Keratinocyte (primary cell): ENCODE measurements around the gene CER1. TPM values are rescaled to one million over a fixed set of nuclear protein-coding genes. Genes with fewer than 3 reads are reported as not detected.

Experiments used
- DNase-seq: peaks from one replicate; pipeline ENCODE4 v3.0.0-alpha.2; 2011; ENCODE audit warnings: low read depth, missing footprints, low spot score
- FAIRE-seq: peaks from 2 replicates; lab custom pipeline; 2011; peaks lifted over from hg19 to GRCh38; lab: Jason Lieb, UNC
- H2AFZ ChIP-seq: 2 replicates; pipeline ENCODE4 v1.6.0; 2012; ENCODE audit warnings: low read length, control low read depth, inconsistent platforms; ENCODE audit not compliant: control insufficient read depth
- H3K27ac ChIP-seq: 2 replicates; pipeline ENCODE4 v1.5.1; 2011; ENCODE audit warnings: low read length; ENCODE audit not compliant: control insufficient read depth, insufficient read depth
- H3K27me3 ChIP-seq: 3 replicates; pipeline ENCODE4 v1.6.0; 2011; ENCODE audit warnings: low read length; ENCODE audit not compliant: control insufficient read depth, insufficient read depth; ENCODE audit errors: extremely low read depth
- H3K36me3 ChIP-seq, 2 experiments: 2 replicates in 1 of 2; 3 replicates in 1 of 2; pipeline ENCODE4 v1.5.1; 2011; ENCODE audit warnings: low read length in 2 of 2, mild to moderate bottlenecking in 1 of 2; ENCODE audit not compliant: control insufficient read depth in 2 of 2, insufficient read depth in 2 of 2; ENCODE audit errors: extremely low read depth in 1 of 2
- H3K4me1 ChIP-seq: 3 replicates; pipeline ENCODE4 v1.5.1; 2011; ENCODE audit warnings: low read length; ENCODE audit not compliant: control insufficient read depth, insufficient read depth; ENCODE audit errors: extremely low read depth
- H3K4me2 ChIP-seq: 3 replicates; pipeline ENCODE4 v1.6.0; 2011; ENCODE audit warnings: low read depth, low read length; ENCODE audit not compliant: control insufficient read depth, insufficient read depth; ENCODE audit errors: extremely low read depth
- H3K4me3 ChIP-seq, 3 experiments: fragments of 200-600 bp in 1 of 3; sonication (generic) in 1 of 3; 2 replicates in 2 of 3; 3 replicates in 1 of 3; pipeline ENCODE4 v1.5.1; 2011 to 2016; ENCODE audit warnings: low read length in 3 of 3, mild to moderate bottlenecking in 3 of 3, control low read depth in 2 of 3, inconsistent platforms in 1 of 3, low read depth in 1 of 3, mixed read lengths in 1 of 3, mixed run types in 1 of 3, moderate library complexity in 1 of 3; ENCODE audit not compliant: control insufficient read depth in 2 of 3, insufficient read depth in 2 of 3; ENCODE audit errors: extremely low read depth in 1 of 3
- H3K79me2 ChIP-seq: 2 replicates; pipeline ENCODE4 v1.6.0; 2012; ENCODE audit warnings: low read length; ENCODE audit not compliant: control insufficient read depth, insufficient read depth
- H3K9ac ChIP-seq: 3 replicates; pipeline ENCODE4 v1.6.0; 2011; ENCODE audit warnings: low read length; ENCODE audit not compliant: control insufficient read depth, insufficient read depth; ENCODE audit errors: extremely low read depth
- H3K9me1 ChIP-seq: 3 replicates; pipeline ENCODE4 v1.6.0; 2011; ENCODE audit warnings: low read length; ENCODE audit not compliant: control insufficient read depth, insufficient read depth; ENCODE audit errors: extremely low read depth
- H3K9me3 ChIP-seq: 2 replicates; pipeline ENCODE4 v1.5.1; 2012; ENCODE audit warnings: low read depth, low read length; ENCODE audit not compliant: control insufficient read depth
- H4K20me1 ChIP-seq: 3 replicates; pipeline ENCODE4 v1.6.0; 2011; ENCODE audit warnings: low read length; ENCODE audit not compliant: control insufficient read depth, insufficient read depth; ENCODE audit errors: extremely low read depth
- EZH2 ChIP-seq: IDR thresholded peaks from one replicate; pipeline ENCODE4 v1.6.1; 2012; ENCODE audit warnings: inconsistent platforms, mild to moderate bottlenecking, low read length, moderate library complexity
- dilution Hi-C: fragments of 300-500 bp; cut with MboI; formaldehyde crosslinking; loops from one replicate; pipeline ENCODE4 v1.7.0; 2020; ENCODE audit warnings: low sequenced_read_pairs; ENCODE audit not compliant: extremely low pct_ligation_motif_present
- polyA plus RNA-seq, 5 experiments: library from polyadenylated mRNA; depleted of rRNA in 3 of 5; stranded (reverse) in 3 of 5; stranded (forward) in 1 of 5; unstranded in 1 of 5; fragments of >200 nt; gene quantifications; 1 replicate in 1 of 5; 2 replicates in 3 of 5; 3 replicates in 1 of 5; pipeline versions ENCODE4 v1.2.1 to v1.2.3, GENCODE V29; 2011 to 2012; ENCODE audit warnings: missing spikeins in 2 of 5, low read depth in 1 of 5, low replicate concordance in 1 of 5
- TF ChIP-seq, protein P1 (sequence below), 3 experiments: IDR thresholded peaks in 1 of 3; conservative IDR thresholded peaks in 1 of 3; optimal IDR thresholded peaks in 1 of 3; 2 replicates in 2 of 3; 3 replicates in 1 of 3; pipeline versions ENCODE3 to v1.5.1; 2011; ENCODE audit warnings: low read length in 3 of 3, mild to moderate bottlenecking in 3 of 3, moderate library complexity in 2 of 3, control low read depth in 1 of 3, inconsistent platforms in 1 of 3; ENCODE audit not compliant: insufficient read depth in 2 of 3; ENCODE audit errors: extremely low read depth in 1 of 3

Gene CER1
- polyA plus RNA-seq, 1 donor (not counting 4 experiments of a cell fraction or from before 2014, with no cell fraction given): not detected

DNA sequence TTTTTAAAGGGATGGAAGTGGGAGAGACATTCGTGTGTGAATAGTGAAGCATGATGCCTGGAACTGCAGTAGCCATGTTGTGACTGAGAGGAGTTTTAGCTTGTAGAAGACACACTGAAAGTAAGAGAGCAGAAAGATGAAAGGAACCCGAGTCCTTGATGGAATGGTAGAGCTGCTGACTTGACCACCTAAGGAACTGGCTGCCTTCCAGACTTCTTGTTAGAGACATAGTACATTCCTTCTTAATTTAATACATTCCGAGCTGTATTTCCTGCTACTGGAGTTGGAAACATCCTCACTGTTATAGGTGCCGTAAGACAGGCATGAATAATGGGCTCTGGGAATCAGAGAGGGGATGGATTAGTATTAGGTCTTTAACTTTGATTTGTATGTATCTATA lies 7.4 kb downstream of the CER1 start:
- Histone ChIP-seq H3K79me2 (no peaks in the 10 kb centered on the region), H3K4me1 (peaks cover 19% of the 10 kb centered on the region), H3K9me3 (no peaks in the 10 kb centered on the region), H4K20me1 (no peaks in the 10 kb centered on the region), H3K4me3 (no peak overlapping the region), H3K4me2 (no peak overlapping the region), H3K9ac (no peak overlapping the region), H2AFZ (peak overlapping the region; percentile 56), H3K36me3 (no peaks in the 10 kb centered on the region), H3K27me3 (peaks cover 3% of the 10 kb centered on the region), H3K27ac (no peak overlapping the region), H3K9me1 (no peaks in the 10 kb centered on the region)
- TF ChIP-seq, protein P1, sequence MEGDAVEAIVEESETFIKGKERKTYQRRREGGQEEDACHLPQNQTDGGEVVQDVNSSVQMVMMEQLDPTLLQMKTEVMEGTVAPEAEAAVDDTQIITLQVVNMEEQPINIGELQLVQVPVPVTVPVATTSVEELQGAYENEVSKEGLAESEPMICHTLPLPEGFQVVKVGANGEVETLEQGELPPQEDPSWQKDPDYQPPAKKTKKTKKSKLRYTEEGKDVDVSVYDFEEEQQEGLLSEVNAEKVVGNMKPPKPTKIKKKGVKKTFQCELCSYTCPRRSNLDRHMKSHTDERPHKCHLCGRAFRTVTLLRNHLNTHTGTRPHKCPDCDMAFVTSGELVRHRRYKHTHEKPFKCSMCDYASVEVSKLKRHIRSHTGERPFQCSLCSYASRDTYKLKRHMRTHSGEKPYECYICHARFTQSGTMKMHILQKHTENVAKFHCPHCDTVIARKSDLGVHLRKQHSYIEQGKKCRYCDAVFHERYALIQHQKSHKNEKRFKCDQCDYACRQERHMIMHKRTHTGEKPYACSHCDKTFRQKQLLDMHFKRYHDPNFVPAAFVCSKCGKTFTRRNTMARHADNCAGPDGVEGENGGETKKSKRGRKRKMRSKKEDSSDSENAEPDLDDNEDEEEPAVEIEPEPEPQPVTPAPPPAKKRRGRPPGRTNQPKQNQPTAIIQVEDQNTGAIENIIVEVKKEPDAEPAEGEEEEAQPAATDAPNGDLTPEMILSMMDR (optimal IDR thresholded peaks at IDR 0.05 in 1 of 3, IDR thresholded peaks at IDR 0.05 in 1 of 3, conservative IDR thresholded peaks at IDR 0.05 in 1 of 3; ENCODE audit: extremely low read depth in 1 of 3, insufficient read depth in 2 of 3, low read length in 3 of 3): no peak
- no peak for TF ChIP-seq EZH2
- dilution Hi-C loops: no loop called here
- no peak for DNase-seq
- no peak for FAIRE-seq

DNA sequence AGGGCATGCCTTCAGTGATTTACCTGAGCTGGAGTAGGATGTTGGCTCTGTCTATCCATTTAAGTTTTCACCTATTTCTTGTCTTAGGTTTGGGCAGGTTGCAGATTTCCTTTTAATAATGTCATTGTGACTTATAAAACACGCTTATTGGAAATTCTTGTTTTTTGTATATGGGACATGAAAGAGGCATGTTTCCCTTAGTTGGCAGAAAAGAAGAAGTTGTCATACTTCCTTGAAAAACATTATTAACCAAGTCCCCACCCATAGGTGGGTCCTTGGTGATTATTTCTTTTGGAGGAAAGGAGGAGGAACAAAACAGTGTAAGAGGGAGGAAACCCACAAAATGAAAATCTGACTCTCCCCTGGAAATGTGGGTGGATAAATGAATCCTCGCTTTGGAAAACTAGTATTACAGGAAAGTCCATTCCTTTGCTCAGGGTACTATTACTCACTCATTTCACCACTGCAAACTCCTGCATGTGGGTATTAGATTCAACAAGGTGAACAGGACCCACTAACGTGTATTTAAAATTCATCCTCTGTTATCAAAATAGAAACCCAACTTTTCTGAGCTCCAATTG lies 9.3 kb downstream of the CER1 start:
- H2AFZ ChIP-seq: no peak overlapping the region
- dilution Hi-C loops: no loop called here
- H3K9me1 ChIP-seq: no peaks in the 10 kb centered on the region
- H3K9ac ChIP-seq: no peak overlapping the region
- H3K79me2 ChIP-seq: no peaks in the 10 kb centered on the region
- H3K27me3 ChIP-seq: no peaks in the 10 kb centered on the region
- no peak overlapping the region for H3K27ac ChIP-seq
- TF ChIP-seq EZH2: no peak
- TF ChIP-seq, protein P1 (optimal IDR thresholded peaks at IDR 0.05 in 1 of 3, IDR thresholded peaks at IDR 0.05 in 1 of 3, conservative IDR thresholded peaks at IDR 0.05 in 1 of 3; ENCODE audit: extremely low read depth in 1 of 3, insufficient read depth in 2 of 3, low read length in 3 of 3): no peak
- peak overlapping the region; percentile 30 for H3K4me2 ChIP-seq
- FAIRE-seq (peak; percentile 67), DNase-seq (no peak)
- H3K9me3 ChIP-seq: no peaks in the 10 kb centered on the region
- no peaks in the 10 kb centered on the region for H3K36me3 ChIP-seq
- H4K20me1 ChIP-seq: no peaks in the 10 kb centered on the region
- H3K4me1 ChIP-seq: peaks cover 19% of the 10 kb centered on the region
- no peak overlapping the region for H3K4me3 ChIP-seq
